GM12874 (cell line): Measurements from ENCODE around the gene SYAP1.

Experiments
- CTCF ChIP-seq: IDR thresholded peaks from 2 replicates; pipeline ENCODE4 v1.5.1; 2011; ENCODE audit warnings: low read depth, mild to moderate bottlenecking, control low read depth, low read length, moderate library complexity; ENCODE audit not compliant: insufficient read depth

SYAP1 gene

GRCh38 chrX:16786791-16787735, 67.7 kb downstream of the SYAP1 start:
- TF ChIP-seq CTCF, result no peak

- no peak for TF ChIP-seq CTCF
Measured at GRCh38 chrX:16788477-16788876, 69.1 kb downstream of the SYAP1 start.

GRCh38 chrX:16796298-16796697, 76.9 kb downstream of the SYAP1 start:
- TF ChIP-seq CTCF, result no peak

GRCh38 chrX:16797358-16797757, 77.9 kb downstream of the SYAP1 start:
- no peak for TF ChIP-seq CTCF

- TF ChIP-seq CTCF, result no peak
Measured at GRCh38 chrX:16797841-16798240, 78.4 kb downstream of the SYAP1 start.

GRCh38 chrX:16804923-16805464, 85.6 kb downstream of the SYAP1 start:
- no peak for TF ChIP-seq CTCF

GRCh38 chrX:16807548-16807947, 88.1 kb downstream of the SYAP1 start:
- TF ChIP-seq CTCF, result peak; percentile 18; the same call in 1 of the 2 replicates
